Measurements from ENCODE around the gene TMEM127.

The TMEM127 gene

GRCh38 chr2:96209729-96210085, 56.1 kb downstream of the TMEM127 start:
- TF ChIP-seq ZNF274 (IDR thresholded peaks at IDR 0.05; ENCODE audit: low read depth, low read length) = no peak
- H3K4me3 ChIP-seq (ENCODE audit: low read length) = peak overlapping the region; percentile 84

- TF ChIP-seq ZNF274 (IDR thresholded peaks at IDR 0.05; ENCODE audit: low read depth, low read length) = no peak
- H3K4me3 ChIP-seq (ENCODE audit: low read length) = peak overlapping the region; percentile 84
Measured at GRCh38 chr2:96209011-96209728, 56.6 kb downstream of the TMEM127 start.

GRCh38 chr2:96208143-96209010, 57.4 kb downstream of the TMEM127 start, which contains the start of gene STARD7:
STARD7 (minus strand) TSS chr2:96208827; CDS start chr2:96208434, 393 bp downstream.
- no peak for TF ChIP-seq ZNF274 (IDR thresholded peaks at IDR 0.05; ENCODE audit: low read depth, low read length)
- peak within 1 kb of the TSS; percentile 84 for H3K4me3 ChIP-seq (ENCODE audit: low read length)

GRCh38 chr2:96207774-96208142, 58.0 kb downstream of the TMEM127 start:
- peak overlapping the region; percentile 78 for H3K4me3 ChIP-seq (ENCODE audit: low read length)
- no peak for TF ChIP-seq ZNF274 (IDR thresholded peaks at IDR 0.05; ENCODE audit: low read depth, low read length)

- no peak for TF ChIP-seq ZNF274 (IDR thresholded peaks at IDR 0.05; ENCODE audit: low read depth, low read length)
- peak overlapping the region; percentile 78 for H3K4me3 ChIP-seq (ENCODE audit: low read length)
Measured at GRCh38 chr2:96207073-96207773, 58.6 kb downstream of the TMEM127 start.

- TF ChIP-seq ZNF274 (IDR thresholded peaks at IDR 0.05; ENCODE audit: low read depth, low read length) = no peak
- H3K4me3 ChIP-seq (ENCODE audit: low read length) = peak overlapping the region; percentile 36
Measured at GRCh38 chr2:96205888-96206287, 59.9 kb downstream of the TMEM127 start.

GRCh38 chr2:96204836-96205624, 60.8 kb downstream of the TMEM127 start:
- peak overlapping the region; percentile 8; the same call in 1 of the 2 replicates for H3K4me3 ChIP-seq (ENCODE audit: low read length)
- no peak for TF ChIP-seq ZNF274 (IDR thresholded peaks at IDR 0.05; ENCODE audit: low read depth, low read length)

GRCh38 chr2:96203130-96204028, 62.4 kb downstream of the TMEM127 start:
- H3K4me3 ChIP-seq (ENCODE audit: low read length) = peak overlapping the region; percentile 40
- TF ChIP-seq ZNF274 (IDR thresholded peaks at IDR 0.05; ENCODE audit: low read depth, low read length) = no peak

- no peak overlapping the region for H3K4me3 ChIP-seq (ENCODE audit: low read length)
- no peak for TF ChIP-seq ZNF274 (IDR thresholded peaks at IDR 0.05; ENCODE audit: low read depth, low read length)
Measured at GRCh38 chr2:96202152-96202854, 63.5 kb downstream of the TMEM127 start.

- H3K4me3 ChIP-seq (ENCODE audit: low read length) = no peak overlapping the region
- TF ChIP-seq ZNF274 (IDR thresholded peaks at IDR 0.05; ENCODE audit: low read depth, low read length) = no peak
Measured at GRCh38 chr2:96201338-96201737, 64.5 kb downstream of the TMEM127 start.

- no peak overlapping the region for H3K4me3 ChIP-seq (ENCODE audit: low read length)
- no peak for TF ChIP-seq ZNF274 (IDR thresholded peaks at IDR 0.05; ENCODE audit: low read depth, low read length)
Measured at GRCh38 chr2:96198921-96199320, 66.9 kb downstream of the TMEM127 start.

All from GM08714 (cell line).